Measurements from ENCODE around the gene NEU3. TPM values are rescaled to one million over a fixed set of nuclear protein-coding genes. Genes with fewer than 3 reads are reported as not detected.

The NEU3 gene
- total RNA-seq, 4 donors from 2014 or later: 2.6 to 11.7 (median 3.9) TPM

DNA sequence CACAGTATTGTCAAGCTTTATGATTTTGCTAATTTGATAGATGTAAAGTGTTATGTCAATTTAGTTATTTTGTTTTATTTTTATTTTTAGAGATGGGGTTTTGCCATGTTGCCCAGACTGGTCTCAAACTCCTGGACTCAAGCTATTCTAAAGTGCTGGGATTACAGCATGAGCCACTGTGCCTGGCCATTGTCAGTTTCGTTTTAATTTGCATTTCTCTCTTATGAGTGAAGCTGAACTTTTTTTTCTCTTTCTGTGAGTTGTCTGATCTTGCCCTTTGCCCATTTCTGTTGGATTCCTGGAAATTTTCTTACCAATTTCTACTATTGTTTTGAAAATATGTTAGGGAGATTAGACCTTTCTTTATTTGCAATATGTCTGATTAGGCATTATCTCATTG lies 15.5 kb downstream of the NEU3 start:
- Histone ChIP-seq H3K9me3 (no peaks in the 10 kb centered on the region), H3K36me3 (peaks cover 0 to 12% (median 5%) of the 10 kb centered on the region in 4 donors), H3K4me1 (no peaks in the 10 kb centered on the region), H3K27ac (no peak overlapping the region), H3K4me3 (no peak overlapping the region), H3K27me3 (no peaks in the 10 kb centered on the region)
- 71% methylated on average over 1 of the region's 1 CpG; no CpG with 5 or more reads in 1 of the 2 donors for WGBS, 2 donors (ENCODE audit: low coverage in 1 of 2)
- no peak for TF ChIP-seq EP300 (IDR thresholded peaks at IDR 0.05; ENCODE audit: low read depth)
- TF ChIP-seq POLR2A (IDR thresholded peaks at IDR 0.05): no peak
- TF ChIP-seq POLR2AphosphoS5 (IDR thresholded peaks at IDR 0.05): no peak
- no peak for TF ChIP-seq CTCF (IDR thresholded peaks at IDR 0.05)
- intact Hi-C loops (cut with DNase I; ENCODE audit: low total_unique reads): no loop called here
- in situ Hi-C loops (cut with MboI; ENCODE audit: low pct_ligation_motif_present in 1 of 4, low pct_unique_long_range_greater_than_20kb in 1 of 4, low sequenced_read_pairs in 3 of 4): loop anchor here in 1 of 4 donors (25.0 kb wide), 1 partner anchor 233 kb away; the partner anchor contains the start of gene TPBGL
- no peak for DNase-seq

DNA sequence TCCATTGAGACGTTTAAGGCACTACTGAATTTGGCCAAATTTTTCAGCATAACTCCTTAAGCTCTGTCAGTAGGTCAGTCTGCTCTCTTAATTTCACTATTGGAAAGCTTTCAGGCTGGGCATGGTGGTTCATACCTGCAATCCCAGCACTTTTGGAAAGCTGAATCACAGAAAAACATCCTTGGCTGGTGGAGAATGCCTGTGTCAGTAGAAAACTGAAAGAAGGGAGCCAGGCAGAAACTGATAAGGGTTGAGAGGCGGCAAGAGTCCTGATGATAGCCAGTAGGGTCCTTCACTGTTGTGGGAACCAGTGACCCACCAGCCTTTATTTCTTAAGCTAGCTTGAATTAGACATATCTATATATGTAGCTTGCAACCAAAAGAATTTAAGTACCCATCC lies 22.6 kb downstream of the NEU3 start:
- Histone ChIP-seq H3K9me3 (no peaks in the 10 kb centered on the region), H3K27me3 (no peaks in the 10 kb centered on the region), H3K4me3 (no peak overlapping the region), H3K36me3 (no peaks in the 10 kb centered on the region), H3K4me1 (no peaks in the 10 kb centered on the region), H3K27ac (no peak overlapping the region)
- intact Hi-C loops (cut with DNase I; ENCODE audit: low total_unique reads): no loop called here
- TF ChIP-seq EP300 (IDR thresholded peaks at IDR 0.05; ENCODE audit: low read depth) (no peak), POLR2AphosphoS5 (IDR thresholded peaks at IDR 0.05) (no peak), CTCF (IDR thresholded peaks at IDR 0.05) (no peak), POLR2A (IDR thresholded peaks at IDR 0.05) (no peak)
- 76 to 92% methylated on average over 2 of the region's 2 CpGs for WGBS, 2 donors (ENCODE audit: low coverage in 1 of 2)
- in situ Hi-C loops (cut with MboI; ENCODE audit: low pct_ligation_motif_present in 1 of 4, low pct_unique_long_range_greater_than_20kb in 1 of 4, low sequenced_read_pairs in 3 of 4): loop anchor here in 1 of 4 donors (25.0 kb wide), 1 partner anchor 226 kb away; the partner anchor contains the start of gene TPBGL
- DNase-seq: no peak

GRCh38 chr11:75011872-75012271 lies 23.1 kb downstream of the NEU3 start:
- H3K9me3 ChIP-seq: no peaks in the 10 kb centered on the region
- H3K36me3 ChIP-seq: no peaks in the 10 kb centered on the region
- in situ Hi-C loops (cut with MboI; ENCODE audit: low pct_ligation_motif_present in 1 of 4, low pct_unique_long_range_greater_than_20kb in 1 of 4, low sequenced_read_pairs in 3 of 4) (loop anchor here in 1 of 4 donors (25.0 kb wide), 1 partner anchor 225 kb away; the partner anchor contains the start of gene TPBGL), intact Hi-C loops (cut with DNase I; ENCODE audit: low total_unique reads) (no loop called here)
- H3K4me3 ChIP-seq: no peak overlapping the region
- DNase-seq: no peak
- no peaks in the 10 kb centered on the region for H3K4me1 ChIP-seq
- 95 to 96% methylated on average over 4 to 6 of the region's 6 CpGs for WGBS, 2 donors (ENCODE audit: low coverage in 1 of 2)
- H3K27ac ChIP-seq: no peak overlapping the region
- no peaks in the 10 kb centered on the region for H3K27me3 ChIP-seq
- no peak for TF ChIP-seq CTCF (IDR thresholded peaks at IDR 0.05)
- TF ChIP-seq POLR2A (IDR thresholded peaks at IDR 0.05): no peak
- no peak for TF ChIP-seq EP300 (IDR thresholded peaks at IDR 0.05; ENCODE audit: low read depth)
- TF ChIP-seq POLR2AphosphoS5 (IDR thresholded peaks at IDR 0.05): no peak

DNA sequence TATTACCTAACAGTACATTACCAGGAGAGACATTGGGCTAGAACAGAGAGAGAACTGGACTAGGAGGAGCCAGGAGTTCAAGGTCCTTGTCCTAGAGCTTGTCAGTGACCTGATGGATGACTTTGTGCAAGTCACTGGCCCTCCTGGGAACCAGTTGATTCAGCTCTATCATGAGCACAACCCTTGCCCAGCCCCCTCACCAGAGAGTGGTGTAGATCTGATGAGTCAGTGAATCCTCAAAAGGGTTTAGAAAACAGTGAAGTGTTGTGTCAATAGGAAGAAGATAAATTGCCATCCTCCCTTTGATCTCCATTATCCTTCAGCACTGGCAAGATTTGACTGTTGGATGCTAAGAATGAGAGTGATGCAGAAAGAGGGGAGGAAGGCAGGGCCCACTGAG lies 24.3 kb downstream of the NEU3 start:
- H3K9me3 ChIP-seq: no peaks in the 10 kb centered on the region
- no peaks in the 10 kb centered on the region for H3K36me3 ChIP-seq
- TF ChIP-seq POLR2A (IDR thresholded peaks at IDR 0.05): no peak
- TF ChIP-seq POLR2AphosphoS5 (IDR thresholded peaks at IDR 0.05): no peak
- no peak for TF ChIP-seq CTCF (IDR thresholded peaks at IDR 0.05)
- no peak for TF ChIP-seq EP300 (IDR thresholded peaks at IDR 0.05; ENCODE audit: low read depth)
- H3K27me3 ChIP-seq: no peaks in the 10 kb centered on the region
- no peak overlapping the region for H3K27ac ChIP-seq
- H3K4me1 ChIP-seq: no peaks in the 10 kb centered on the region
- no peak overlapping the region for H3K4me3 ChIP-seq
- intact Hi-C loops (cut with DNase I; ENCODE audit: low total_unique reads) (no loop called here), in situ Hi-C loops (cut with MboI; ENCODE audit: low pct_ligation_motif_present in 1 of 4, low pct_unique_long_range_greater_than_20kb in 1 of 4, low sequenced_read_pairs in 3 of 4) (loop anchor here in 1 of 4 donors (25.0 kb wide), 1 partner anchor 224 kb away; the partner anchor contains the start of gene TPBGL)
- DNase-seq: no peak

All from transverse colon (tissue), 4 donors.